IMR-90 (cell line): Measurements from ENCODE around the gene GRK5. TPM values are rescaled to one million over a fixed set of nuclear protein-coding genes. Genes with fewer than 3 reads are reported as not detected.

Experiments used
- ATAC-seq: fragments of 200-7000 bp; cut with Tn5 transposase; 2 replicates; pipeline ENCODE4 v1.9.1; 2020; ENCODE audit warnings: low read depth, mild to moderate bottlenecking, moderate library complexity
- BruUV-seq: library from RNA; stranded (reverse); fragments of 400-500 nt; replicated peaks from 2 replicates; lab custom pipeline; 2021; lab: Mats Ljungman, UMichigan
- CTCF ChIA-PET: fragments of 300-600 bp; formaldehyde crosslinking; extraction: SDS; loops from one replicate; lab custom pipeline; 2021; ENCODE audit warnings: antibody characterized with exemption; lab: Yijun Ruan, JAX
- POLR2A ChIA-PET: fragments of 300-600 bp; sonication (Branson Sonifier 250); formaldehyde crosslinking; loops from one replicate; lab custom pipeline; 2022; ENCODE audit warnings: antibody characterized with exemption; ENCODE audit not compliant: unreplicated experiment; lab: Charles Lee
- DNase-seq: peaks from one replicate; pipeline ENCODE4 v3.0.0; 2013
- H2AFZ ChIP-seq: replicated peaks from 2 replicates; pipeline ENCODE3; 2013; ENCODE audit warnings: low read length, mild to moderate bottlenecking; ENCODE audit not compliant: poor library complexity
- H2AK5ac ChIP-seq: 2 replicates; pipeline ENCODE4 v1.6.1; 2013; ENCODE audit warnings: low read depth, low read length, inconsistent platforms
- H2AK9ac ChIP-seq: replicated peaks from 2 replicates; pipeline ENCODE3; 2013; ENCODE audit warnings: mild to moderate bottlenecking, low read depth, low read length, moderate library complexity; ENCODE audit not compliant: poor library complexity
- H2BK120ac ChIP-seq: 2 replicates; pipeline ENCODE4 v1.6.1; 2013; ENCODE audit warnings: low read depth, low read length, inconsistent platforms
- H2BK15ac ChIP-seq: 3 replicates; pipeline ENCODE4 v1.6.1; 2013; ENCODE audit warnings: low read depth, low read length, inconsistent platforms
- H2BK20ac ChIP-seq: 2 replicates; pipeline ENCODE4 v1.6.1; 2013; ENCODE audit warnings: low read depth, mild to moderate bottlenecking, inconsistent platforms, low read length, moderate library complexity
- H2BK5ac ChIP-seq: 2 replicates; pipeline ENCODE4 v1.6.1; 2013; ENCODE audit warnings: mild to moderate bottlenecking, low read depth, low read length, inconsistent platforms; ENCODE audit not compliant: poor library complexity, severe bottlenecking
- H3K14ac ChIP-seq: replicated peaks from 2 replicates; pipeline ENCODE4 v1.6.1; 2013; ENCODE audit warnings: low read depth, low read length, inconsistent platforms
- H3K18ac ChIP-seq: 2 replicates; pipeline ENCODE4 v1.6.1; 2013; ENCODE audit warnings: low read depth, low read length, control low read depth
- H3K23ac ChIP-seq: 2 replicates; pipeline ENCODE4 v1.6.1; 2013; ENCODE audit warnings: low read depth, low read length, inconsistent platforms
- H3K27ac ChIP-seq: 2 replicates; pipeline ENCODE4 v1.5.1; 2013; ENCODE audit warnings: mild to moderate bottlenecking, control low read depth, low read length; ENCODE audit not compliant: insufficient read depth
- H3K27me3 ChIP-seq: 2 replicates; pipeline ENCODE4 v1.6.1; 2013; ENCODE audit warnings: low read length; ENCODE audit not compliant: control insufficient read depth, insufficient read depth
- H3K36me3 ChIP-seq: 2 replicates; pipeline ENCODE4 v1.6.1; 2013; ENCODE audit warnings: low read length, mixed read lengths; ENCODE audit not compliant: control insufficient read depth, insufficient read depth
- H3K4ac ChIP-seq: 2 replicates; pipeline ENCODE4 v1.6.1; 2013; ENCODE audit warnings: low read depth, low read length, inconsistent platforms
- H3K4me1 ChIP-seq: 2 replicates; pipeline ENCODE4 v1.6.1; 2013; ENCODE audit warnings: low read length, mixed read lengths; ENCODE audit not compliant: control insufficient read depth, insufficient read depth
- H3K4me2 ChIP-seq: 2 replicates; pipeline ENCODE4 v1.6.1; 2013; ENCODE audit warnings: low read depth, mild to moderate bottlenecking, control low read depth, low read length, moderate library complexity
- H3K4me3 ChIP-seq: 2 replicates; pipeline ENCODE4 v1.5.1; 2013; ENCODE audit warnings: low read depth, mild to moderate bottlenecking, control low read depth, low read length, moderate library complexity; ENCODE audit not compliant: insufficient read depth
- H3K56ac ChIP-seq: 2 replicates; pipeline ENCODE4 v1.6.1; 2013; ENCODE audit warnings: low read length, inconsistent platforms; ENCODE audit not compliant: insufficient read depth; ENCODE audit errors: extremely low read depth
- H3K79me1 ChIP-seq, 2 experiments: 2 replicates each; pipeline ENCODE4 v1.6.1; 2013; ENCODE audit warnings: low read length in 2 of 2, inconsistent platforms in 1 of 2, low read depth in 1 of 2
- H3K9ac ChIP-seq: 2 replicates; pipeline ENCODE4 v1.6.1; 2013; ENCODE audit warnings: low read depth, low read length, control low read depth
- H3K9me1 ChIP-seq: 2 replicates; pipeline ENCODE4 v1.6.1; 2013; ENCODE audit warnings: low read length, inconsistent platforms; ENCODE audit not compliant: insufficient read depth
- H3K9me3 ChIP-seq: 2 replicates; pipeline ENCODE4 v1.6.1; 2013; ENCODE audit warnings: low read length; ENCODE audit not compliant: control insufficient read depth, insufficient read depth
- H4K20me1 ChIP-seq: 2 replicates; pipeline ENCODE4 v1.6.1; 2013; ENCODE audit warnings: low read length, inconsistent platforms; ENCODE audit not compliant: insufficient read depth
- H4K5ac ChIP-seq: 2 replicates; pipeline ENCODE4 v1.6.1; 2013; ENCODE audit warnings: mild to moderate bottlenecking, low read depth, low read length, control low read depth
- H4K8ac ChIP-seq, 2 experiments: 2 replicates each; pipeline ENCODE4 v1.6.1; 2013; ENCODE audit warnings: low read depth in 2 of 2, low read length in 2 of 2, control low read depth in 1 of 2, inconsistent platforms in 1 of 2
- H4K91ac ChIP-seq: 2 replicates; pipeline ENCODE4 v1.6.1; 2013; ENCODE audit warnings: low read depth, low read length, inconsistent platforms; ENCODE audit not compliant: insufficient read depth
- FOS ChIP-seq: fragments of 150-350 bp; IDR thresholded peaks from 2 replicates; pipeline ENCODE4 v1.6.1; 2016; ENCODE audit warnings: low read depth, low read length
- NFE2L2 ChIP-seq: fragments of 150-350 bp; IDR thresholded peaks from 2 replicates; pipeline ENCODE4 v1.6.1; 2016; ENCODE audit warnings: low read depth, mild to moderate bottlenecking, low read length
- SMC3 ChIP-seq: fragments of 150-350 bp; IDR thresholded peaks from 2 replicates; pipeline ENCODE4 v1.6.1; 2016; ENCODE audit warnings: low read depth, mild to moderate bottlenecking, antibody characterized with exemption, low read length, moderate library complexity
- WGBS, 2 experiments: methylation state at CpG; one replicate each; pipeline versions ENCODE4 v1.1.5 to v1.1.7; 2013; ENCODE audit warnings: missing lambda C conversion rate in 2 of 2; ENCODE audit not compliant: insufficient read length in 1 of 2; ENCODE audit errors: extremely low coverage in 2 of 2; 5-methylcytosine and 5-hydroxymethylcytosine counted together
- dilution Hi-C: fragments of 300-500 bp; cut with HindIII; formaldehyde crosslinking; loops from one replicate; pipeline ENCODE4 v1.14.3; 2018; ENCODE audit warnings: low sequenced_read_pairs; ENCODE audit not compliant: unreplicated experiment
- in situ Hi-C: fragments of 300-500 bp; cut with MboI; formaldehyde crosslinking; loops from 3 replicates; pipeline ENCODE4 v1.14.3; 2019; ENCODE audit warnings: low sequenced_read_pairs, inconsistent platforms, mixed read lengths
- intact Hi-C: fragments of 100-400 bp; cut with micrococcal nuclease; formaldehyde crosslinking; loops from 2 replicates; pipeline ENCODE4 v1.10.0; 2022
- polyA plus RNA-seq, 3 experiments: library from polyadenylated mRNA; depleted of rRNA; stranded (reverse); fragments of >200 nt; gene quantifications; 2 replicates each; pipeline ENCODE4 v1.2.3, GENCODE V29; 2012; ENCODE audit warnings: low replicate concordance in 1 of 3
- total RNA-seq: library from RNA; depleted of rRNA; stranded (reverse); fragments of >200 nt; gene quantifications from 2 replicates; pipeline ENCODE4 v1.2.3, GENCODE V29; 2012

GRK5 gene
- total and polyA plus RNA-seq, 2 of the 4 experiments (the other 2 are of a cell fraction): 12.9 to 16.3 TPM

GRCh38 chr10:119343011-119343601 is 135.7 kb downstream of the GRK5 start:
- Histone ChIP-seq H3K9me3 (no peaks in the 10 kb centered on the region), H2AK9ac (no peak overlapping the region), H3K27me3 (no peaks in the 10 kb centered on the region), H3K9me1 (peaks cover 32% of the 10 kb centered on the region), H3K9ac (no peak overlapping the region), H4K5ac (no peak overlapping the region), H3K79me1 (peaks cover 38 to 81% of the 10 kb centered on the region in 2 experiments; a peak in 3 of 4 replicates), H3K56ac (no peak overlapping the region), H3K14ac (no peak overlapping the region), H2BK120ac (no peak overlapping the region), H3K27ac (no peak overlapping the region), H3K4me3 (no peak overlapping the region), H3K4me1 (peaks cover 20% of the 10 kb centered on the region), H2BK20ac (no peak overlapping the region), H3K4me2 (no peak overlapping the region), H3K18ac (no peak overlapping the region), H4K20me1 (peaks cover 74% of the 10 kb centered on the region), H4K91ac (no peak overlapping the region), H2BK15ac (no peak overlapping the region), H3K4ac (no peak overlapping the region), H4K8ac (no peak overlapping the region), H3K23ac (no peak overlapping the region), H2AK5ac (no peak overlapping the region), H3K36me3 (peaks cover 45% of the 10 kb centered on the region), H2AFZ (no peak overlapping the region), H2BK5ac (no peak overlapping the region)
- 100% methylated on average over 1 of the region's 9 CpGs; no CpG with 5 or more reads in 1 of the 2 experiments for WGBS, 2 experiments
- ChIA-PET CTCF (interaction anchor here (1.0 kb wide), 1 partner anchor 136 kb away, joined by 4 read pairs; the partner anchor contains the start of gene GRK5), POLR2A (no interaction called here)
- dilution Hi-C loops (no loop called here), in situ Hi-C loops (no loop called here), intact Hi-C loops (no loop called here)
- TF ChIP-seq NFE2L2 (no peak), FOS (no peak), SMC3 (no peak)
- BruUV-seq: no TSS peak
- DNase-seq: no peak
- no peak for ATAC-seq
